HG02610 (cell line): ENCODE data around the gene MED4.
"Not testable (repeated sequence)": the region's sequence is repeated elsewhere in the genome, so short reads cannot be mapped to it uniquely, and the experiment has no call there.

Experiments used
- ATAC-seq: cut with Tn5 transposase; IDR thresholded peaks from one replicate; pipeline ENCODE4 v1.9.1; 2021; ENCODE audit warnings: mild to moderate bottlenecking, moderate library complexity; ENCODE audit not compliant: unreplicated experiment

Gene MED4

GRCh38 chr13:48096670-48097069 lies 1.8 kb upstream of the MED4 start:
- no peak for ATAC-seq

- ATAC-seq, result no peak
Observed at GRCh38 chr13:48094404-48094780, 512 bp downstream of the MED4 start.

- ATAC-seq, result no peak
Observed at GRCh38 chr13:48093588-48093987, 1.3 kb downstream of the MED4 start.

- no peak for ATAC-seq
Observed at GRCh38 chr13:48086272-48086671, 8.6 kb downstream of the MED4 start.

- ATAC-seq, result no peak
Observed at GRCh38 chr13:48081739-48082138, 13.2 kb downstream of the MED4 start.

GRCh38 chr13:48078251-48078656 lies 16.6 kb downstream of the MED4 start:
- peak; percentile 99 for ATAC-seq

GRCh38 chr13:48074006-48074405 lies 20.9 kb downstream of the MED4 start:
- ATAC-seq, result no peak

GRCh38 chr13:48072787-48073186 lies 22.1 kb downstream of the MED4 start:
- no peak for ATAC-seq

GRCh38 chr13:48072304-48072703 lies 22.6 kb downstream of the MED4 start:
- ATAC-seq, result no peak

GRCh38 chr13:48070942-48071341 lies 24.0 kb downstream of the MED4 start:
- no peak for ATAC-seq

GRCh38 chr13:48069573-48069972 lies 25.3 kb downstream of the MED4 start:
- ATAC-seq, result no peak

GRCh38 chr13:48068952-48069351 lies 26.0 kb downstream of the MED4 start:
- no peak for ATAC-seq

GRCh38 chr13:48068036-48068435 lies 26.9 kb downstream of the MED4 start:
- no peak for ATAC-seq

- ATAC-seq, result peak; percentile 88
Observed at GRCh38 chr13:48066310-48066989, 28.5 kb downstream of the MED4 start.

- not testable (repeated sequence) for ATAC-seq
Observed at GRCh38 chr13:48059951-48060350, 35.0 kb downstream of the MED4 start.

GRCh38 chr13:48058536-48058935 lies 36.4 kb downstream of the MED4 start:
- not testable (repeated sequence) for ATAC-seq

GRCh38 chr13:48055712-48056111 lies 39.2 kb downstream of the MED4 start:
- no peak for ATAC-seq

- ATAC-seq, result no peak
Observed at GRCh38 chr13:48054601-48055000, 40.3 kb downstream of the MED4 start.

- no peak for ATAC-seq
Observed at GRCh38 chr13:48050550-48050949, 44.4 kb downstream of the MED4 start.

GRCh38 chr13:48043789-48044503 lies 51.0 kb downstream of the MED4 start:
- peak; percentile 60 for ATAC-seq

- ATAC-seq, result no peak
Observed at GRCh38 chr13:48042894-48043293, 52.0 kb downstream of the MED4 start.

GRCh38 chr13:48040896-48041295 lies 54.0 kb downstream of the MED4 start:
- no peak for ATAC-seq

- ATAC-seq, result no peak
Observed at GRCh38 chr13:48040049-48040448, 54.9 kb downstream of the MED4 start.
